Stimulated activated CD4-positive, alpha-beta T cell treated with anti-CD3 and anti-CD28 coated beads, TNF-alpha, amount 100 ng/mL, for 4 hours (primary cell): ENCODE results near the gene IL1RAP.
"Not testable (repeated sequence)": the region's sequence is repeated elsewhere in the genome, so short reads cannot be mapped to it uniquely, and the experiment has no call there.

Source experiments
- DNase-seq, 3 experiments: peaks; one replicate each; pipeline ENCODE4 v3.0.0-alpha.2; 2020; ENCODE audit warnings: low read depth in 3 of 3

Gene IL1RAP

DNA sequence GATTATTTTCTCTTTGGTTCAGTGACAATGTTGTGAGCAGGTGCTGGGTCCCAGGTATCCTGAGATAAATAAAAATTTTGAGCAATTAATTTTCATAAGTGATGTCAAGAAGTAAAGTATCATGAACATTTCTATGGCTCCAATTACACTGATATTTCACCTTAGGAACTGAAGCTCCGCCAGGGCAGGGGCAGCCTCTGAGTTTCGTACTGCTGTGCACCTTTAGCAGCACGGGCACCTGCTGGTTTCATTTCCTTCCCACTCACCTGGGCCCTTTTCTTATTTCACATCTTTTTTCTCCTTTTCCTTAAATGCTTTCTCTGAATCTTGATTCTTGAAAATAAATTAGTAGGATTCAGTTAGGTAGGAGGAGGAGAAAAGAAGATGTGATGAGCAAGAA lies 1.2 kb upstream of the IL1RAP start:
- DNase-seq, result no peak

DNA sequence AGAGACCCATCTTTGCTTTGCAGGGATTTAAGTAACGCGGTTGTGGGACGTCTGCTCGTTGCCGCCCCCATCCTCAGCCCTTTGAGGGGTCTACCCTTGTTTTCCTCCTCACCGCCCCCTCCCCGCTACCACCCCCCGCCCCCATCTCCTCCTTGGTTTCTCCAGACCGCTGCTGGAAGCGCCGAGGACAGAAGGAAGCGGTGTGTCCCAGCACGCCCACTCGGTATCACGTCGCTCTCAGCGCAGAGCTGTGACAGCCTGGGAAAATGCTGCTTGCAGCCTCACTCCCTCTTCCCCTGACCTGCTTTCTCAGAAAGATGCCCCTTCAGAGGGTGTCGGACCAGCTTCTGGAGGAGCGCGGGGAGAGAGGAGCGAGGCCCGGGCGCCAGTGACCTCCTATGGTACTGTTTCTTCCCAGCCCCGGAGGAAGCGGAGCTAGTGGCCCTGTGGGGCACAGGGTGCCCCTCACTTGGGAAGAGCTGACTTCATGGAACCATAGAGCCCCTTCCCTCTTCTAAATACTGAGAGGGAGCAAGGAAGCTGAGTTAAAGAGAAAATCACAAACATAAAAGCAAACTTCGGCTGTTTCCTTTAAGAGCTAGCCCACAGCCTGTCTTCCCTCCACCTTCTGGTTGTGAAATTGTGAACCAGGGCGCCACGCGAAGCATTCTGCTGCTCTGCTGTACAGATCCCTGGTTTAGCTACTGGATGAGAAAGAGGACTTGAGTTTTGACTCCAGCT lies 698 bp downstream of the IL1RAP start:
- DNase-seq, result peak in 1 of 3 experiments; percentile 1

GRCh38 chr3:190516416-190516815 lies 2.5 kb downstream of the IL1RAP start:
- no peak for DNase-seq

GRCh38 chr3:190517687-190518086 lies 3.8 kb downstream of the IL1RAP start:
- no peak for DNase-seq

DNA sequence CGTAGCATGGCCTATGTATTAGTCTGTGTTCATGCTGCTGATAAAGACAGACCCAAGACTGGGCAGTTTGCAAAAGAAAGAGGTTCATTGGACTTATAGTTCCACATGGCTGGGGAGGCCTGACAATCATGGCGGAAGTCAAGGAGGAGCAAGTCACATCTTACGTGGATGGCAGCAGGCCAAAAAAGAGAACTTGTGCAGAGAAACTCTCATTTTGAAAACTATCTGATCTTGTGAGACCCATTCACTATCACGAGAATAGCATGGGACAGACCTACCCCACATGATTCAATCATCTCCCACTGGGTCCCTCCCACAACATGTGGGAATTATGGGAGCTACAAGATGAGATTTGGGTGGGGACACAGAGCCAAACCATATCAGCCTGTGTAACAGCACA lies 4.6 kb downstream of the IL1RAP start:
- DNase-seq, result not testable (repeated sequence)

DNA sequence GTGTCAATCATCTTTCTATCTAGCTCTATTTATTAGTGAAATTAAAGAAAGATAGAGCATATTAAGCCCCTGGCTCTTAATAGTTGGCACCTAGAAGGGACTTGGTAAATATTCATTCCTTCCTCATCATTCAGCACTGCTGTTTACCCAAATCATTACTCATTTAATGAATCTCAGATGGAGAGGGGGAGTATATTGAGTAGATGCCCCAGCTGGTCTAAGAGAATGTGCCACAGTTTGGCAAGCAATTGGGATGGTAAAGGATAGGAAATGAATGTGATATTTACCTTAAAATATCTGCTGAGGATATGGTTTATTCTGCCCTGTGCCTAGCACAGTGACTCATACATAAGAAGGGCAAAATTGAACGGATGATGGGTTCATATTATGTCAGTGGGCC lies 6.0 kb downstream of the IL1RAP start:
- DNase-seq, result no peak

DNA sequence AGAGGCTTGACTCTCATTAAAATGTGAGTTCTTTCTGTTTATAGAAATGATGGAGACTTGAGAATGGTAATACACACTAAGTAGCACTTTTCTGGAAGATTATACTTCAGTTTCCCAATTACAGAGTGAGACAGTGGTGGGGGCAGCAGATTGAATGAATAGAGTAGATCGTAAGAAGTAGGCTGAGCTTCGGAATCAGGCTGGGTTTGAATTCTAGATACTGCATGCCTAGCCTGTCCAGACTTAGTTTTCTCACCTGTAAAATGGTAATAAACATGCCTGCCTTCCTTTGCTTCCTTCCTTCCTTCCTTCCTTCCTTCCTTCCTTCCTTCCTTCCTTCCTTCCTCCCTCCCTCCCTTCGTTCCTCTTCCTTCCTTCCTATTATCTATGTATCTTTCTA lies 8.1 kb downstream of the IL1RAP start:
- DNase-seq, result no peak

- DNase-seq, result no peak
These were observed 8.8 kb downstream of the IL1RAP start for GRCh38 chr3:190522621-190523222.

DNA sequence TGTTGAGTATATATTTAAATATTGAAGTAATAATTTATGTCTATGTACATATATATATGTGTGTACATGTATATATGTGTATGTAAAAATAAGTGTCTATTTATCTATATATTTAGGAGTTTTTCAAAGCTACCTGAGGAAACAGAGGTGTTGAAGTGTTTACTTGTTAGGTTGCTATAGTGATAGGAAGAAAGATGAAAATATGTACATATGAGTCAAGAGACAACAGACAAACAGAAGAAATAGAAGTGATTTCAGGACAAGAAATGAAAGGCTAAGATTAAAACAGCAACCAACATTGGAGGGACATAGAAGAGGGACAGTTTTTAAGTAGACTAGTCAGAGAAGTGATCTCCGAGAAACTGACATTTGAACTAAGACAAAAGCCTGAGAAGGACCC lies 11.1 kb downstream of the IL1RAP start:
- DNase-seq, result no peak

DNA sequence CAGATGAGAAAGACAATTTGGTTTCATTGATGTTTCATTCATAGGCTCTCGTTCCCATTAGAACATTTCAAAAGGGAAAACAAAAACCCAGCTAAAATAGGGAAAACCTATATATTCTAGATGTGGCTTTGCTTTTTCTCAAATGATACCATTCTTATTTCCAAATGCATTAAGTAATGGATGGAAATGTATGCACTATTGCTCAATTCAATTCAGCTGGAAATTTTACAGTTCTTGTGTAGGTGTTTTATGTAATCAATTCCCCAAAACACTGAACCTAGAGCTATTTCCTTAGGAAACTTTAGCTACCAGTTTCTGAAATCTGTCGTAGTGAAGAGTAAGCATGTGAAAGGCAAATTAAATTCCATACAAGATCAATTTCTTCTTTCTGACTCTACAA lies 11.7 kb downstream of the IL1RAP start:
- DNase-seq, result no peak

DNA sequence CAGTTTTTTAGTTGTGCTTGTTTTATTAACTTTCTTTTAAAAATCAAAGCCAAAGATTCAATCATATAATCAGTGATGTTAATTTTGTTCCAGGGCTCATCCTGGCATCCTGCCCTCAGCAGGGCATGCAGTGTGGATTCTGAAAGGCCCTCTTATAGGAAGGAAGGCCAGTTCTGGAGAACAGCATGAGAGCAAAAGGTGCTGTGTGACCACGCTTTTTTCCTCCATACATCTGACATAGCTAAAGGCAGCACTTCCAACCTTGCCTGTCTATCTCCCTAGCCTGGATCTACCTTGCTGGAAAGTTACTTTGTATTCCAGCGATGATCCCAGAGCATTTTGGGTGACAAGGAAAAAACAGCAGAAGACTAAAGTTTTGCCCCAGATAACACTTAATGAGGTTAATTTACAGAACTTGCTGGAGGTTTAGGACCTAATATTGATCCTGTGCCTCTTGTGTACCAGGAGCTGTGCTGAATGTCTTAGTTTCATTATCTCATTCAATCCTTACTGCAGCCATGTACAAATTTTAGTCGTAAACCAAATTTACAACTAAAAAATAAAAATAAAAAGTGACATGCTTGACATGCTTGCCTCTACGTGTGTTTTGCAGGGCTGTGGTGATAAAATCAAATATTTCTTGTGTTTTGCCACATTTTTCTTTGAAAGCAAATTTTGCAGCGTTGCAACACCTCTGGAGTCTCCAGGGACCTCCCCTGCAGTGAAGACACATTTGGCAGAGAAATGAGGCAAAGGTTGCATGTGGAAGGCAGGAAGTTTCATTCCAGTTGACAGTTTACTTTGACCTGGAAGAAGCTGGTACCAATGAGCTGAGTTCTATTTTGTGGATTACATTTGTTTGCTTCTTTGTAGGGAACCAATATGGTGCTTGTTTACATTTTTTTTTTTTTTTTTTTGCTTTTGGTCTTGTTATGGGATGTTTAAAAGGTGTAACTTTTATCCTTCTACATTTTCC lies 13.2 kb downstream of the IL1RAP start:
- DNase-seq, result no peak

GRCh38 chr3:190528706-190529105 lies 14.8 kb downstream of the IL1RAP start:
- DNase-seq, result no peak

DNA sequence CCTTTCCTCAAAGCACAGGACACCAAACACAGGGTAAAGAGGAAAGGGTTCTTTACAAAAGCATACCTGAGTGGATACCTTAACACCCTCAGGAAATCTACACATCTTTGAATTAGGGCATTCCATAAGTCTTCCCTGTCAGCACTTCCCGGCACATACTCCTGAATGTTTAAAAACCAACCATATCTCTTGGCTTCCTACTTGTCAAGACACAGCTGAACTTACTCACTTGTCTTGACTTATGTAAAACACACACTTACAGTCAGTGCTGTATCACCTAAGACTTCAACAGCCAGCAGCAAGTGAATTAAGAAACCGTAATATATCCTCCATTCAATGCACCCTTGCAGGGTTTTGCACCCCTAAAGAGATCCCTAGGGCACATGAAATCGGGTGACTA lies 17.5 kb downstream of the IL1RAP start:
- DNase-seq, result no peak

DNA sequence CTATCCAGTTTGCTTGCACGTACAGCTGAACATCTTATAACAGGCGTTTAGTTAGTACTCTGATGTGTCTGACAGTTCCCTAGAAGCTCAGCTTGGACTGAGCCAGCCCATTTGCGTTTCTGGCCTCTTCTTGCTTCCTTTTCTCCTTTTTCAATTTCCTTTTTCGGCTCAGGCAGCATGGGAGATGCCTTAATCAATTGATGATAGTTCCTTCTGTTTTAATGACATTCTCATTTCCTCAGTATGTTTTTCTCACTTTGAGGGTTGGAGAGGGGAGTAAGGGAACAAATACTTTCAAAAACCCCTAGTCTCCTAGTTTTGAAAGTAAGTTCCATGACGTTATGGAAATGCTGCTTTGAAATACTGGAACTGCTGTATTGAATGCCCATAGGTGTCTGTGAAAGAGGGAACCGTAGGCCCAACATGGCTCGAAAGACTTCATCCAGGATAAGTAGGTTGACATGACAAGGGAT lies 18.9 kb downstream of the IL1RAP start:
- no peak for DNase-seq

DNA sequence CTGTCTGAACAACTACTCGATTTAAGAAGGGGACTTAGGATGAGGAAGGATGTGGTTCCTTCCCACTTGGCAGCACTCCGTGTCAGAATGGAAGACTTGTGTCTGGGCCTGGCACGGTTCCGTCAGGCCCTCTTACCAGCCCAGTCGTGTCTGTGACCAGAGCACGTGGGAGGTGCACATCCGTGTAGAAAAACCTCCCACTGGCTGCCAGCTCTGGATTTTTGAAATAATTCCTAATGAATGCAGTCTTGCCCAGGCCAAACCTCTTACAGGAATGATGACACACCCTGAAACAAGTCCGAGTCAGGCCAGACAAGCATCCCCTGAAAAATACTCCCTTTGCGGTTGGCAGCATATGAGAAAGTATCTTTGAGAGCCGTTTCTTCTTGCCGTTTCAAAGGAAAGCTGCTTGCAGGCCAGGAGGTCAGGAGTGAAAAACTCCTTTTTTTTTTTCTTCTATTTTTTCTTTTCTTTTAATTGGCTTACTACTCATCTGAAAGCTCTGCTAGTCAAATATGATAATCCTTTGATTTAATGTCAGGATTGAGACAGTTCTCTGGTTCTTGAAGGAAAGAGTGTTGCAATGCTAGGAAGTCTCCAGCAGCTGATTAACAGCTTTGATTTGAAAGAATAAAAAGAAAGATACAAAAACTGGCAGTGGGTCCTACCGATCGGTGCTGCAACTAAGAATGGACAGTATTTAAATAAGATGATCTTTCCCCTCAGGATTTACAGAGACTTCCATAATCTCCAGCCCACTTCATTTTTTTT lies 19.8 kb downstream of the IL1RAP start:
- DNase-seq, result no peak

DNA sequence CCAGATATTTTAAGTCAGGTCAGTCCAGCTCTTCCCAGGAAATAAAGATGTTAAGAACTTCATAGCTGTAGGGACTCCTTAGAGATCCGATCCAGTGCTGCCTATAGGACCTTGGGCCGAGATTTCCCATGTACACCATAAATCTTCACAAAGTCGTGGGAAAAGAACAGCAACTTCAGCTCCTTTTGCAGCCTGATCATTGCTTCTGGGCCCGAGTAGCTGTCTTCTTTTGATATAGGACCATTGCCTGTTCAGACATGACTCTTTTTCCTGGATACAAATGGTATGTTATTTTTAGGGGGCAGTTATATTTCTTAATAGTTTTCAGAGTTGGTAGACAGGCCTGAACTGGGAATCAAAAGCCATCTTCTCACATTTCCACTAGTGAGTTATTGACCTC lies 20.5 kb downstream of the IL1RAP start:
- no peak for DNase-seq

- no peak for DNase-seq
These were observed 21.1 kb downstream of the IL1RAP start for GRCh38 chr3:190534986-190535385.

GRCh38 chr3:190537146-190537545 lies 23.3 kb downstream of the IL1RAP start:
- no peak for DNase-seq

DNA sequence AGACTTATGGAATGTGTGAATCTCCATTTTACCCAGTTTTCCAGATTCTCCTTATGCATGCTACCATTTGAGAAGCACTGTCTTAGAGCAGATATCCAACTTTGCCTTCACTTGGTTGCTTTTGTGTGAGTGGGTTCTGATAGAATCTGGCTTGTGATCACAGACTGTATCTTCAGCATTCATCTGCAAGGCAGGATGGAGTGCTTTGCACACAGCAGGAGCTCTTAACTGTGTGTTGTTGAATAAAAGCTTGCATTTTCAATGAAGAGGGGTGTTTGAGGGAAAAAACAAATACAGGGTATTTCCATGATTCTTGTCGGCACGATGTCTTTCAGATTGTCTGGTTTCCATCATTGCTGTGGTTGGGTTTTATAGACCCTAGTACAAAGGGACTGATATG lies 24.4 kb downstream of the IL1RAP start:
- DNase-seq, result no peak

GRCh38 chr3:190539526-190539925 lies 25.6 kb downstream of the IL1RAP start:
- no peak for DNase-seq

DNA sequence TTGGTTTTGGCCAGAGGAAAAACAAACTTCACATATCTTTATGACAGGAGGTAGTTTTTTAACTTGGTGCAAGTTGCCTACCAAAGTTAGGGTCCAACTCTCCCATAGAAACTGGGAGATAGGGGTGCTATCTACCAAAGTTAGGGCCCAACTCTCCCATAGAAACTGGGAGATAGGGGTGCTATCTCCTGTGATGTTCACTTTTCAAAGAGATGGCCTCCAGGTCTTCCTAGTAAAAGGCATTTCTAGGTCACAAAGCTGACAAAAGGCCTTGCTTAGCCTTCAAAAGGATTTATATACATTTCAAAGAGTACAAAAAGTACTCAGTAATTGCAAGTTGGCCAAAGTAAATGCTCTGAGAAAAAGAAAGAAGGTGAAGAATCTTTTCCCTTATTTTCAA lies 27.1 kb downstream of the IL1RAP start:
- DNase-seq, result no peak

- no peak for DNase-seq
These were observed 27.7 kb downstream of the IL1RAP start for GRCh38 chr3:190541560-190541959.
